OCI-LY1 (cell line): ENCODE results near the gene CD248.

Experiments used
- EZH2 ChIP-seq: fragments of 200-600 bp; sonication (generic), shearing (Covaris generic); IDR thresholded peaks from 2 replicates; pipeline ENCODE4 v1.8.0; 2017; ENCODE audit warnings: borderline replicate concordance, mixed run types, mild to moderate bottlenecking, antibody characterized with exemption, low read length, moderate library complexity, mixed read lengths
- TF ChIP-seq, protein P1 (sequence below): fragments of 200-600 bp; sonication (generic), shearing (Covaris generic); IDR thresholded peaks from 2 replicates; pipeline ENCODE4 v1.5.1; 2017; ENCODE audit warnings: mild to moderate bottlenecking, antibody characterized with exemption, low read length, moderate library complexity, mixed read lengths

DNA sequence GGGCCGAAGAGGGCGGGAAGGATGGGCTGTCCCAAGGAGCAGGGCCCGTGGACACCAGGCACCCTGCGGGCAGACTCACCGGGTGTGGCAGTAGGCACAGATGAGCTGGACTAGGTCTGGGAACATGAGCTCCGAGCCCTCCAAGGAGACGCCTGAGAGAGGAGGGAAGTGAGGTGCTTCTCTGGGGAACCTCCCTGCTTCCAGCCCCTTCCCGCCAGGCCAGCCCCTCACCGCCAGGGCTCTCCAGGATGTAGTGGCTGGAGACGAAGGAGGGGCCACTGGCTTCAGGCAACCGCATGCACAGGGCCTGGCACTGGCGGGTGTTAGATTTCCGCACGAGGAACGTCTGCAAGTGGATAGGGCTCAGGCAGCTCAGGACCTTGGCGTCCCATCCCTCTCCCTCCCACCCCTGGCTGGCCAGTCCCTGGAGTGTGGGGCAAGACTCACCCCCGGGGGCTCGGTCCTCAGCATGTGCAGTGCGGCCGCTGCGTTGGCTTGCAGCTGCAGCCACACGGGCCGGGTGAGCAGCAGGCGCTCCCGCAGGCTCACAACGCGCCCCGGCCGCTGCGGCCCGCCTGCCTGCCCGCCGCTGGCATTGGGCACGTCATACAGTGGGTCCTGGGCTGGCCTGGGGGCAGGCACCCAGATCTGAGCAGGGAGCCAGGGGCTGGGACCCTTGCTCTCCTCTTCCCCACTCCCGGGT lies 18.8 kb upstream of the CD248 start:
- TF ChIP-seq, protein P1, sequence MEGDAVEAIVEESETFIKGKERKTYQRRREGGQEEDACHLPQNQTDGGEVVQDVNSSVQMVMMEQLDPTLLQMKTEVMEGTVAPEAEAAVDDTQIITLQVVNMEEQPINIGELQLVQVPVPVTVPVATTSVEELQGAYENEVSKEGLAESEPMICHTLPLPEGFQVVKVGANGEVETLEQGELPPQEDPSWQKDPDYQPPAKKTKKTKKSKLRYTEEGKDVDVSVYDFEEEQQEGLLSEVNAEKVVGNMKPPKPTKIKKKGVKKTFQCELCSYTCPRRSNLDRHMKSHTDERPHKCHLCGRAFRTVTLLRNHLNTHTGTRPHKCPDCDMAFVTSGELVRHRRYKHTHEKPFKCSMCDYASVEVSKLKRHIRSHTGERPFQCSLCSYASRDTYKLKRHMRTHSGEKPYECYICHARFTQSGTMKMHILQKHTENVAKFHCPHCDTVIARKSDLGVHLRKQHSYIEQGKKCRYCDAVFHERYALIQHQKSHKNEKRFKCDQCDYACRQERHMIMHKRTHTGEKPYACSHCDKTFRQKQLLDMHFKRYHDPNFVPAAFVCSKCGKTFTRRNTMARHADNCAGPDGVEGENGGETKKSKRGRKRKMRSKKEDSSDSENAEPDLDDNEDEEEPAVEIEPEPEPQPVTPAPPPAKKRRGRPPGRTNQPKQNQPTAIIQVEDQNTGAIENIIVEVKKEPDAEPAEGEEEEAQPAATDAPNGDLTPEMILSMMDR: no peak
- TF ChIP-seq EZH2: no peak
